Endothelial cell (in vitro differentiated cells): Measurements from ENCODE around the gene GMDS. TPM values are rescaled to one million over a fixed set of nuclear protein-coding genes. Genes with fewer than 3 reads are reported as not detected.
A peak's percentile ranks its signal among the peaks of the same experiment; 100 is the strongest.

ENCODE experiments used
- DNase-seq: peaks from one replicate; pipeline ENCODE4 v3.0.0; 2021; ENCODE audit warnings: low spot score
- H3K27ac Mint-ChIP-seq: one replicate; pipeline ENCODE4 v1.8.0; 2021; ENCODE audit warnings: mixed read lengths, inconsistent platforms; ENCODE audit not compliant: unreplicated experiment
- H3K27me3 Mint-ChIP-seq: one replicate; pipeline ENCODE4 v1.8.0; 2021; ENCODE audit warnings: mild to moderate bottlenecking, moderate library complexity, mixed read lengths, inconsistent platforms; ENCODE audit not compliant: unreplicated experiment
- H3K36me3 Mint-ChIP-seq: one replicate; pipeline ENCODE4 v1.8.0; 2021; ENCODE audit warnings: mild to moderate bottlenecking, low read depth, mixed read lengths, inconsistent platforms; ENCODE audit not compliant: unreplicated experiment
- H3K4me1 Mint-ChIP-seq: one replicate; pipeline ENCODE4 v1.8.0; 2021; ENCODE audit warnings: mild to moderate bottlenecking, mixed read lengths, inconsistent platforms; ENCODE audit not compliant: unreplicated experiment
- H3K4me3 Mint-ChIP-seq: one replicate; pipeline ENCODE4 v1.8.0; 2021; ENCODE audit warnings: mild to moderate bottlenecking, mixed read lengths, inconsistent platforms; ENCODE audit not compliant: unreplicated experiment
- H3K9me3 Mint-ChIP-seq: one replicate; pipeline ENCODE4 v1.8.0; 2021; ENCODE audit warnings: mixed read lengths, inconsistent platforms; ENCODE audit not compliant: unreplicated experiment
- CTCF ChIP-seq: fragments of 200-600 bp; sonication (generic); IDR thresholded peaks from one replicate; pipeline ENCODE4 v1.5.0; 2021; ENCODE audit warnings: antibody characterized with exemption; ENCODE audit not compliant: unreplicated experiment
- total RNA-seq: library from RNA; stranded (reverse); fragmentation: NEBNext Ultra II Directional; extraction: Animal tissue kit (Norgen Biotek cat#: 25700); gene quantifications from one replicate; pipeline ENCODE4 v1.2.1, GENCODE V29; 2021; ENCODE audit not compliant: unreplicated experiment

Gene GMDS
- total RNA-seq, 1 donor from 2014 or later = 36.0 TPM

GRCh38 chr6:1797801-1798200 is 447.6 kb downstream of the GMDS start:
- no peak for DNase-seq
- no peak for TF ChIP-seq CTCF
- Mint-ChIP-seq H3K36me3 (no peaks in the 10 kb centered on the region), H3K27ac (no peak overlapping the region), H3K4me1 (peaks cover 33% of the 10 kb centered on the region), H3K4me3 (no peak overlapping the region), H3K27me3 (peaks cover 1% of the 10 kb centered on the region), H3K9me3 (no peaks in the 10 kb centered on the region)

- Mint-ChIP-seq H3K27me3 (peaks cover 1% of the 10 kb centered on the region), H3K9me3 (no peaks in the 10 kb centered on the region), H3K4me3 (no peak overlapping the region), H3K36me3 (no peaks in the 10 kb centered on the region), H3K27ac (no peak overlapping the region), H3K4me1 (peaks cover 38% of the 10 kb centered on the region)
- DNase-seq = no peak
- TF ChIP-seq CTCF = no peak
Observed at GRCh38 chr6:1796706-1797529, 448.5 kb downstream of the GMDS start.

DNA sequence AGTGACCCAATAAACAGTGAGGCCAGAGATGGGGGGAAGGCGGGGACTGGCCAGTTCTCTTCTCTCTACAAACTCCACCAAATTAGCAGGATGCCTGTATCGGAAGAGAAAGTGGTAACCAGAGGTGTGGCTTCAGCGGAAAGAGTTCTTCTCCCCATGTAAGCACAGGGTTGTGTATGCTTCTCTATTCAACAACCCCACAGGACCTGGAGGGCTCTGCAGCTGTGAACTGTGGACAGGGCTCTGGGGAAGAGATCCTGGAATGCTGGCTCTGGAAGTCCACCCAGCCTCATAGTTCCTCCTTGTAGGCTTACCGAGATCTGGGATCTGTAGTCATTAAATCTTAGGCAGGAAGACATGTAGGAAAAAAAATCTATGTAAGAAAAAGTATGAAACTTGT is 449.5 kb downstream of the GMDS start:
- TF ChIP-seq CTCF = no peak
- peak overlapping the region; percentile 53 for H3K27ac Mint-ChIP-seq
- no peak for DNase-seq
- peaks cover 1% of the 10 kb centered on the region for H3K27me3 Mint-ChIP-seq
- H3K9me3 Mint-ChIP-seq = no peaks in the 10 kb centered on the region
- H3K4me3 Mint-ChIP-seq = no peak overlapping the region
- no peaks in the 10 kb centered on the region for H3K36me3 Mint-ChIP-seq
- H3K4me1 Mint-ChIP-seq = peaks cover 38% of the 10 kb centered on the region

DNA sequence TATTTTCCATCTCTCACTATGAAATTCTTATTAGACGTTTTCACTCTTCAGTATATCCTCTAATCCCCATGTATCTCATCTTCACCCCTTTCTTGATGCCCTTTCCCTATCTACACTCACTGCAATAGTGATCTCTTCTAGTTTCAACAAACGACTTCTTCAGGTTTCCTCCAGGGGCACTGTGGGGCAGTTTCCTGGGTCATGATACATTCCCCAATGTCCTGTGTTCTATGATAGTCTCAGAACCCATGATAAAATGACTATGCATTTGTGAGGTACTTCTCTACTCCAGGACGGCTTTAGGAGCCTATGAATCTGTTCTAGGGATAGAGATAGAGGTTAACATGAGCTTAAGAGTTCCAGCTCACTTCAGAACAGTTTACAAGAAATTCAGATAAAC is 452.4 kb downstream of the GMDS start:
- Mint-ChIP-seq H3K9me3 (no peaks in the 10 kb centered on the region), H3K27ac (no peak overlapping the region), H3K4me1 (peaks cover 27% of the 10 kb centered on the region), H3K4me3 (no peak overlapping the region), H3K27me3 (peaks cover 1% of the 10 kb centered on the region), H3K36me3 (no peaks in the 10 kb centered on the region)
- TF ChIP-seq CTCF = peak; percentile 23
- DNase-seq = no peak

DNA sequence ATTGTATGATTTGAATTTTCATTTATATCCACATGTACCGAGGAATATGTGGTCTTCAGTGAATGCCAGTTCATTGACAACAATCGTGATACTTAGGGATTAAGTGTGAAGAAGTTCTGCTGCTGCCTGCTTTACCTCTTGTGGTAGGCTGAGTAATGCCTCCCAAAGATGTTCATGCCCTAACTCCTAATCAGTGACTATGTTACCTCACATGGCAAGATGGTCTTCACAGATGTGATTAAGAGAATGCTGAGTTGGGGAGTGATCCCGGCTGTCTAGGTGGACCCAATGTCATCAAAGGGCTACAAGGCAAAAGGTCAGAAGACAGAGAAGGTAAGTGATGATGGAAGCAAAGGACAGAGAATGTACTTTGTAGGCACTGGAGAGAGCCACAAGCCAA is 454.7 kb downstream of the GMDS start:
- DNase-seq = no peak
- Mint-ChIP-seq H3K4me3 (no peak overlapping the region), H3K27me3 (peaks cover 1% of the 10 kb centered on the region), H3K4me1 (peaks cover 9% of the 10 kb centered on the region), H3K9me3 (no peaks in the 10 kb centered on the region), H3K27ac (no peak overlapping the region), H3K36me3 (peaks cover 3% of the 10 kb centered on the region)
- no peak for TF ChIP-seq CTCF
